Liver (tissue), 3 donors: ENCODE measurements around the gene ATP2B2.

Experiments
- ATF3 ChIP-seq: IDR thresholded peaks from 2 replicates; pipeline ENCODE4 v1.6.1; 2016; ENCODE audit warnings: antibody characterized with exemption
- CTCF ChIP-seq: fragments of 150-350 bp; IDR thresholded peaks from 2 replicates; pipeline ENCODE4 v1.5.1; 2017; ENCODE audit warnings: improper control_type of control experiment, low read depth, low read length; ENCODE audit not compliant: missing input control
- RAD21 ChIP-seq, 2 donors: IDR thresholded peaks; 2 replicates each; pipeline ENCODE4 v1.6.1; 2016; ENCODE audit warnings: antibody characterized with exemption in 2 of 2, mild to moderate bottlenecking in 2 of 2
- TAF1 ChIP-seq: conservative IDR thresholded peaks from 2 replicates; pipeline ENCODE4 v1.6.1; 2016; ENCODE audit warnings: antibody characterized with exemption, mild to moderate bottlenecking
- YY1 ChIP-seq: IDR thresholded peaks from 2 replicates; pipeline ENCODE4 v1.6.1; 2016; ENCODE audit warnings: antibody characterized with exemption, mild to moderate bottlenecking
- donor health status: healthy.
- donor health status: healthy.

- TF ChIP-seq CTCF (no peak), YY1 (no peak), RAD21 (IDR thresholded peaks at IDR 0.05) (no peak), TAF1 (no peak), ATF3 (no peak)
Measured at GRCh38 chr3:10437272-10437994, 68.0 kb downstream of the ATP2B2 start.
